Suprapubic skin (tissue), 4 donors: ENCODE results near the gene SUPT20H. TPM values are rescaled to one million over a fixed set of nuclear protein-coding genes. Genes with fewer than 3 reads are reported as not detected.

ENCODE experiments used
- total RNA-seq, 4 donors: library from RNA; depleted of rRNA; stranded (reverse); fragments of >200 nt; gene quantifications; one replicate each; pipeline ENCODE4 v1.1.0, GENCODE V29; 2016

Gene SUPT20H
- total RNA-seq, 4 donors from 2014 or later: 18.4 to 74.0 (median 42.9) TPM

Other genes starting within 250 kb of the SUPT20H start
- 1 to 10 TPM; 1.8 to 4.7 (median 2.2) TPM for gene RFXAP, start 240.5 kb downstream of the SUPT20H start, total RNA-seq
- 1 to 10 TPM in 3 of 4 donors, under 1 TPM in 1; 0.98 to 4.1 (median 2.1) TPM for gene SMAD9, start 139.4 kb downstream of the SUPT20H start, total RNA-seq
- gene ALG5, start 60.3 kb downstream of the SUPT20H start, total RNA-seq: 10 to 100 TPM in 3 of 4 donors, 1 to 10 TPM in 1; 9.3 to 20.6 (median 16.7) TPM
- 100 to 1,000 TPM in 1 of 4 donors, 10 to 100 TPM in 3; 21.8 to 136 (median 23.4) TPM for gene EXOSC8, start 58.9 kb downstream of the SUPT20H start, total RNA-seq
- gene CSNK1A1L, start 46.0 kb upstream of the SUPT20H start, total RNA-seq: not detected